ENCODE results near the gene ANXA2R.
A peak's percentile ranks its signal among the peaks of the same experiment; 100 is the strongest.

GRCh38 chr5:43042176-43042625, 2.1 kb upstream of the ANXA2R start:
- TF ChIP-seq PBX3 (IDR thresholded peaks at IDR 0.05) (no peak), TAF1 (IDR thresholded peaks at IDR 0.05; ENCODE audit: borderline replicate concordance, low read depth, low read length) (0 out of 2 replicates have a peak, but pooled peaks have one; percentile 1), RCOR1 (IDR thresholded peaks at IDR 0.05; ENCODE audit: low read length) (no peak), YY1 (IDR thresholded peaks at IDR 0.05; ENCODE audit: low read depth) (peak; percentile 75), POLR2AphosphoS5 (IDR thresholded peaks at IDR 0.05; ENCODE audit: low read depth, low read length) (no peak), RFX5 (IDR thresholded peaks at IDR 0.05; ENCODE audit: low read length) (no peak), SIN3A (IDR thresholded peaks at IDR 0.05; ENCODE audit: borderline replicate concordance, low read depth, low read length) (peak; percentile 17; the same call in 1 of the 2 replicates)
- TF ChIP-seq, protein P1, sequence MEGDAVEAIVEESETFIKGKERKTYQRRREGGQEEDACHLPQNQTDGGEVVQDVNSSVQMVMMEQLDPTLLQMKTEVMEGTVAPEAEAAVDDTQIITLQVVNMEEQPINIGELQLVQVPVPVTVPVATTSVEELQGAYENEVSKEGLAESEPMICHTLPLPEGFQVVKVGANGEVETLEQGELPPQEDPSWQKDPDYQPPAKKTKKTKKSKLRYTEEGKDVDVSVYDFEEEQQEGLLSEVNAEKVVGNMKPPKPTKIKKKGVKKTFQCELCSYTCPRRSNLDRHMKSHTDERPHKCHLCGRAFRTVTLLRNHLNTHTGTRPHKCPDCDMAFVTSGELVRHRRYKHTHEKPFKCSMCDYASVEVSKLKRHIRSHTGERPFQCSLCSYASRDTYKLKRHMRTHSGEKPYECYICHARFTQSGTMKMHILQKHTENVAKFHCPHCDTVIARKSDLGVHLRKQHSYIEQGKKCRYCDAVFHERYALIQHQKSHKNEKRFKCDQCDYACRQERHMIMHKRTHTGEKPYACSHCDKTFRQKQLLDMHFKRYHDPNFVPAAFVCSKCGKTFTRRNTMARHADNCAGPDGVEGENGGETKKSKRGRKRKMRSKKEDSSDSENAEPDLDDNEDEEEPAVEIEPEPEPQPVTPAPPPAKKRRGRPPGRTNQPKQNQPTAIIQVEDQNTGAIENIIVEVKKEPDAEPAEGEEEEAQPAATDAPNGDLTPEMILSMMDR (IDR thresholded peaks at IDR 0.05): peak; percentile 37
